ENCODE data around the gene S1PR1. TPM values are rescaled to one million over a fixed set of nuclear protein-coding genes. Genes with fewer than 3 reads are reported as not detected.
A peak's percentile ranks its signal among the peaks of the same experiment; 100 is the strongest.
"Not testable (repeated sequence)": the region's sequence is repeated elsewhere in the genome, so short reads cannot be mapped to it uniquely, and the experiment has no call there.

S1PR1 gene
- total RNA-seq: 10 to 100 TPM; 39.7 to 62.3 TPM
- long read RNA-seq, donor 1, transcript S1PR1-201 (2 exons, 2,909 nt): major isoform, 11 of 23 reads
- long read RNA-seq, donor 1, partial matches to known transcripts: 9 of 23 reads
- long read RNA-seq, donor 1, other reads (novel, unspliced or antisense): 0 of 23 reads
- long read RNA-seq, donor 2, transcript S1PR1-201 (2 exons, 2,909 nt): major isoform, 62 of 98 reads
- long read RNA-seq, donor 2, transcript S1PR1-203 (2 exons, 825 nt): minor isoform, 8 of 98 reads
- long read RNA-seq, donor 2, partial matches to known transcripts: 25 of 98 reads
- long read RNA-seq, donor 2, other reads (novel, unspliced or antisense): 2 of 98 reads

DNA sequence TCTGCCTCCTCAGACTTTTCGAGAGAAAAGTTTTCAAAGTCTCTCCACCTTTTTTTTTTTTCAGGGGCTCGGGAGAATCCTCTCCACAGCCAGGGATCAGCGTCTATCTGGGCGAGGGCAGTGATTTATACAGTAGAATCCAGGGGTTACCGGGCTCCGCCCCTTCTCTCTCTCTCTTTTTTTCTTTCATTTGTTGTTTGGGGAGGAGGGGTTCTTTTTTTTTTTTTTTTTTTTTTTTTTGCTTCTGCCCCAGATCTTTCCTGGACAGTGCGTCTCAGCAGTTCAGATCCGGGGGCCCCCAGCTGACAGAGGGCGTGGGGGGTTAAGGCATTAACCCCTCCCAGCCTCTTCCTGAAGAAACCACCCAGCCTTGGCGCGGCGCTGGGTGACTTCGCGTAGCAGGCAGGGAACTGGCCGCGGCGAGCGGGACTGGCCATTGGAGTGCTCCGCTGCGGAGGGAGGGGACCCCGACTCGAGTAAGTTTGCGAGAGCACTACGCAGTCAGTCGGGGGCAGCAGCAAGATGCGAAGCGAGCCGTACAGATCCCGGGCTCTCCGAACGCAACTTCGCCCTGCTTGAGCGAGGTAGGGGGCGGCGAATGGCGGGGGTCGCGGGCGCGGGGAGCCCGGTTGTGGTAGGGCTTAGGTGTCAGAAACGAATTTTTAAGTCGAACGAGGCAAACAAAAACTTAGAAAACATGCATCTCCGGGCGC lies at the start of gene S1PR1:
Gene S1PR1 (plus strand): TSS at position 504 of the 713 bp plus-strand sequence. CDS start 1,966 bp downstream, outside the sequence.
- intact Hi-C loops (cut with DNase I): no loop called here
- peak; percentile 91 for DNase-seq (ENCODE audit: low spot score)

DNA sequence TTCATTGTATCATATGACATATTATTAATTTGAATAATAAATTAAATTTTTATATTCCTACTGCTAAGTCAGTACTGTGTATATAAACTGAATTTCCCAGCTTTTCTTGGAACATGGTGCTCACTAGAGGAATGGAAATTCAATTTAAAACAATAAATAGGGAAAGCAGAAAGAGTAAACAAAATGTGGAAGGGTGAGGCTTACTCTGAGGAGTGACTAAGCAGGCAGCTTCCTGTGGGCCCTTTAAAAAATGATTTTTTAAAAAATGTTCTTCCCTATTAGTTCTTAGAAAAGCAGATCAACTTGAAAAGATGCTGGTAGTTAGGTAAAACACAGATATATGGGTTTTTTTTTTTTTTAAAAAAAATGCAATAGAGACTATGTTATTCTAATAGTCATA lies 49.5 kb upstream of the S1PR1 start:
- DNase-seq (ENCODE audit: low spot score): no peak
- intact Hi-C loops (cut with DNase I): no loop called here

DNA sequence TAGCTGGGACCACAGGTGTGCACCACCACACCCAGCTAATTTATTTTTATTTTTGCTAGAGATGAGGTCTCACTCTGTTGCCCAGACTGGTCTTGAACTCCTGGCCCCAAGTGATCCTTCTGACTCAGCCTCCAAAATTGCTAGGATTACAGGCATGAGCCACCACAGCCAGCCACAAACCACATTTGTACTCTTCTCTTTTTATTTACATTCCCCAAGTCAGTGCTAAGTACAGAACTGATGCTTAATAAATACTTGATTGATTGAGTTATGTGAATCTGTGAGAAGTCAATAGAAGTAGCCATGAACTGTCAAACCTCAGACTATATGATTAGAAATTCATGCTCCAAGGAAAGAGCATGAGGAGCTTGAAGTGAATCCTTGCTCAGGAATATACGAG lies 48.5 kb upstream of the S1PR1 start:
- intact Hi-C loops (cut with DNase I): no loop called here
- DNase-seq (ENCODE audit: low spot score): no peak

- DNase-seq (ENCODE audit: low spot score); intact Hi-C loops (cut with DNase I): not testable (repeated sequence)
These were observed 47.9 kb upstream of the S1PR1 start for GRCh38 chr1:101188968-101189367.

DNA sequence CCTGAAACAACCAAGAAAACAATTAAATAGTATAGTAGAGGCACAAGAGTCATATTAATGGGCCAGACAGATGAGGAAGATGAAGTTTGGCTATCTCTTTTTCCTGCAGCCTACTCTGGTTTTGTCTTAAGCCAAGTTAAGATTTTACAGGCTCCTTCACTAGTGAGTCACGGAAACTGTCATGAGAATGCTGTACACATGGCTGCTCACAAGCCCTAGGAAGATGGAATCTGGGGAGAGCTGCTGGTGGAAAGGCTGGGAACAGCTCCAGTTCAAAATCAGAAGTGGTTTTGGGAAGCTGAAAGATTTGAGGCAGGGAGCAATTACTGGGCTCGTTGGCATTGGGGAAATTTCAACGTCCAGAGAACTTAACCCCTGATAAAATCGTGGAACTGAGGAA lies 46.4 kb upstream of the S1PR1 start:
- intact Hi-C loops (cut with DNase I): no loop called here
- DNase-seq (ENCODE audit: low spot score): no peak

DNA sequence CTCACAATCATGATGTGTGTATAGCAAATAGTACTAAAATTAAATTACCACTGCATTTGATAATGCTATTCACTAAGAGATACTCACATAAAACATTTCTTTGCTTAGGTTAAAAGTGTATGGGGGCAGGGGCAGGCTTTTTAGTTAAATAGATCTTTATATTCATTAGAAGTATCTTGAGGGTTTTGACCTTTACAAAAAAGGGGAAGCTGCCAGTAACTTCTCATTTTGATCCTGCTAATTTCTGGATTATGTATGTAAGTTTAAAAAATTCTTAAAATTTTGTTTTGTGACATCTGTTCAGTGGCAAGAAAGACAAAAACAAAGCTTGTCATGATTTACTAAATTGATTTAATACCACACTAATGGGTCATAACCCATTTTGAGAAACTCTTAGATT lies 45.8 kb upstream of the S1PR1 start:
- intact Hi-C loops (cut with DNase I): no loop called here
- DNase-seq (ENCODE audit: low spot score): no peak

GRCh38 chr1:101193733-101194169 lies 43.1 kb upstream of the S1PR1 start:
- no peak for DNase-seq (ENCODE audit: low spot score)
- intact Hi-C loops (cut with DNase I): no loop called here

GRCh38 chr1:101194746-101195145 lies 42.1 kb upstream of the S1PR1 start:
- intact Hi-C loops (cut with DNase I): no loop called here
- no peak for DNase-seq (ENCODE audit: low spot score)

GRCh38 chr1:101196668-101197067 lies 40.2 kb upstream of the S1PR1 start:
- no peak for DNase-seq (ENCODE audit: low spot score)
- intact Hi-C loops (cut with DNase I): no loop called here

DNA sequence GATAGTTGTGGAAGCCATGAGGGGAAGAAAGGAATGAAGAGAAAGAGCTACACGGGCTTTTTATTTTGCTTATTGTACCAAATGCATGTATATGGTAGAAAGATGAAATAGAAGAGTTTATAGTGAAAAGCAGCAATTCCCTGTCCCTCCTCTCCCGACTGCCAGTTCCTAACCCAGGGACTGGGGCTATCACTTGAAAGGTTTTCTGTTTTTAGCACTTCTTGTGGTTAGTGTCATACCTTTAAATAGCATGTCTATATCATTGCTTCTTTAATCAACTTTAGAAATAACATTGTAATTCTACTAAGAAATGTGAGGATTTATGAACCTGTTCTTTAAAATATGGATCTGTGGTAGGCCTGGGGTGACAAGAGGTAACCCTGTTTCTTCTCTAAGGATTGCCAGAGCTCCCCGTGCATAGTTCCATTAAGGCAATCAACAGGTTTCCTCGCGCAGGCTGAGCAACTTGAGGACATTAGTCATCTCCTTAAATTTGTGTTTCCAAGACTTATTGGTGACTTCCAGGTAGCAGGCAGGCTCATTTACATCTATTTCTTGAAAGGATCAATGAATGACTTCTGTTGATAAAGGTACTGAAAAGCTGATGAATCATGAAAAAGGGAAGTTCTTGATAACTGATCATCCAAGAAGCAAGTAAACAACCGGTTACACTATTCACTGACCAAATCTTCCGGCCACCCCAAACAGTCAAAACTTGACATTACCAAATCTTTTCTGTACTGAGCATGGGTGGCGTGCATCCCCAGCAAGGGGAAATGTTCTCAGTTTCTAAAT lies 37.8 kb upstream of the S1PR1 start:
- no peak for DNase-seq (ENCODE audit: low spot score)
- intact Hi-C loops (cut with DNase I): no loop called here

- intact Hi-C loops (cut with DNase I): no loop called here
These were observed 37.2 kb upstream of the S1PR1 start for GRCh38 chr1:101199637-101199982.

DNA sequence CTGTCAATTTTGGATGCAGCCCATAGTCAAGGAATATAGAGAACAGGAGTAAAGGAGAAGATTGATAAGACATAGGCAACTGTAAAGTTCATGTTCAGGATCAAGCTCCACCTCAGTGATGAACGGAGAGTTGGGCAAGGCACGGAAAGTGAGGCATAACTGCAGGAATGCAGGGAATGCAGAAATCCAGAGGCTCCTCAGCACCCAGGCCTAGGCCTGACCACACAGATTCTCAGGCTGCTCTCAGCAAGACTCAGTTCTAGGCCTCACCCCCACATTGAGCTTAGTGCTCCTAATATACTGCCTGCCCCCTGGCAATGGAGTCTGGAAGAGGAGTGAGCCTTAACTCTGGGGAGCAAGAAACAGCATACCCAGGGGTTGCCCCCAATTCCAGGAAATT lies 36.3 kb upstream of the S1PR1 start:
- intact Hi-C loops (cut with DNase I): no loop called here
- DNase-seq (ENCODE audit: low spot score): no peak

More at GRCh38 chr1:101199637-101199982, 37.2 kb upstream of the S1PR1 start:
- DNase-seq (ENCODE audit: low spot score): no peak

DNA sequence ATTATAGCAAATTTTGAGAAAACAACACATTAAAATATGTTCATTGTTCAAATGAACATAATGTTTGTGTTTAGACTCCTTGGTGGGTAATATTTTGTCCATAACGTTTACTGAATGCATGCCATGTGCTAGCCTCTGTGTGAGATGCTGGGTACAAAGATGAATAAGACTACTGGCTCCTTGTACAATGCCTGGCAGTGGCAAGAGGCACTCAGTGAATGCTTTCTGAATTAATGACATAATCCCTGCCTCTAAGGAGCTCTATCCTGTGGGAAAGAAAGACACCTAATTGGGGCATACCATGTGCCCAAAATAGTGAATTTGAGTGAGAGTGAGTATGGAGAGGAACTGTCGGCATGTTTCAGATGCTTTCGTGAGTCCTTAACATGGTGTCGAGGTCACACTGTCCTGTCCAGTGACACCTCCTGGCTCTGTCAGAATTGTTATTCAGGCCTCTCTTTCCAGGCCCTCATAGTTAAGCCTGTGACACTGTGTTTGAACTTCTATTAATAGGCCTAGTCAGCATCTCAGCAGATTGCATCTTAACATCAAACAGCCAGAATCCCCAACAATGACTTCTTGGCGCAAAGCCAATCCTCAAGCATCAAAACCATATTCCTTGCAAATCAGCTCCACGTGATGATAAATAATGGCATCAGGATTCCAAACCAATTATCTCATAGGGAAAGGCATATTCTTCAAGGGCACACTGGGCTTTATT lies 32.8 kb upstream of the S1PR1 start:
- no peak for DNase-seq (ENCODE audit: low spot score)
- intact Hi-C loops (cut with DNase I): no loop called here

- no peak for DNase-seq (ENCODE audit: low spot score)
- intact Hi-C loops (cut with DNase I): no loop called here
These were observed 31.4 kb upstream of the S1PR1 start for GRCh38 chr1:101205457-101205856.

DNA sequence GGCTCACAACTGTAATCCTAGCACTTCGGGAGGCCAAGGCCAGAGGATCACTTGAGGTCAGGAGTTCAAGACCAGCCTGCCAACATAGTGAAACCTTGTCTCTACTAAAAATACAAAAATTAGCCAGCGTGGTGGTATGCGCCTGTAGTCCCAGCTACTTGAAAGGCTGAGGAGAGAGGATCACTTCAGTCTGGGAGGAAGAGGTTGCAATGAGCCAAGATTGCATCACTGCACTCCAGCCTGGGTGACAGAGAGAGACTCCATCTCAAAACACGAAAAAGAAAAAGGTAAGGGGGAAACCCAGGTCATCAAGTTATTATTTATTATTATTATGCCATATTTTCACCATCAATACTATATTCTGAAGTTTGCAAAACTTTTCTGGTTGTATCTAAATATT lies 30.7 kb upstream of the S1PR1 start:
- DNase-seq (ENCODE audit: low spot score); intact Hi-C loops (cut with DNase I): not testable (repeated sequence)

DNA sequence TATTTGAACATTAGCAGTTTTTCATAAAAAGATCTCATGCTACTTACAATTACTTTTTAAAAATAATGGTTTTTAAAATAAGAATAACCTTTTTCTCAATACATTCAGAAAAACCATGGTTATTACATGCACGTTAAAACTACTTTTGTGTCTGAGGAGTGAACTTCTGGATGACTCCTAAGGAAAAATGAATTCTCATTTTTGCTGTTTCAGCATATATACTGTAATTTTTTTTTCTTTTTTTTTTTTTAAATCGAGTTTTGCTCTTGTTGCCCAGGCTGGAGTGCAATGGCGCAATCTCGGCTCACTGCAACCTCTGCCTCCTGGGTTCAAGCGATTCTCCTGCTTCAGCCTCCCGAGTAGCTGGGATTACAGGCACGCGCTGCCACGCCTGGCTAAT lies 29.5 kb upstream of the S1PR1 start:
- intact Hi-C loops (cut with DNase I); DNase-seq (ENCODE audit: low spot score): not testable (repeated sequence)

DNA sequence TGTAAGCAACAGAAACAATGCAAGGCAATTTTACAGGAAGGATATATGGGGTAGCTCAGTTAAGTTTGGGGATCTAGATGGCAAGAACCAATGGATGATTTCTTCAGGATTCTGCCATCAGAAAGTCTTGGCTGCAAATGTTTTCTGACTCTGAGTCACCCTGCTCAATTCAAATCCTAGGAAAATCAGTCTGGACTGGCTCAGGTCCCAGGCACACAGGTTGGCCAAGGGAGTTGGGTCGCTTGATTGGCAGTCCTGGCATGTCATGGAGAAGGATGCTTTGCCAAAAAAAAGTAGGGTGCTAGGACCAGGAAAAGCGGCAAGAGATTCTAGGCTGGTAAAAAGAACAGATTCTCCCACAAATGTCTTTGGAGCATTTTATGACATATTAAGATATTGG lies 28.9 kb upstream of the S1PR1 start:
- intact Hi-C loops (cut with DNase I): no loop called here
- DNase-seq (ENCODE audit: low spot score): no peak

DNA sequence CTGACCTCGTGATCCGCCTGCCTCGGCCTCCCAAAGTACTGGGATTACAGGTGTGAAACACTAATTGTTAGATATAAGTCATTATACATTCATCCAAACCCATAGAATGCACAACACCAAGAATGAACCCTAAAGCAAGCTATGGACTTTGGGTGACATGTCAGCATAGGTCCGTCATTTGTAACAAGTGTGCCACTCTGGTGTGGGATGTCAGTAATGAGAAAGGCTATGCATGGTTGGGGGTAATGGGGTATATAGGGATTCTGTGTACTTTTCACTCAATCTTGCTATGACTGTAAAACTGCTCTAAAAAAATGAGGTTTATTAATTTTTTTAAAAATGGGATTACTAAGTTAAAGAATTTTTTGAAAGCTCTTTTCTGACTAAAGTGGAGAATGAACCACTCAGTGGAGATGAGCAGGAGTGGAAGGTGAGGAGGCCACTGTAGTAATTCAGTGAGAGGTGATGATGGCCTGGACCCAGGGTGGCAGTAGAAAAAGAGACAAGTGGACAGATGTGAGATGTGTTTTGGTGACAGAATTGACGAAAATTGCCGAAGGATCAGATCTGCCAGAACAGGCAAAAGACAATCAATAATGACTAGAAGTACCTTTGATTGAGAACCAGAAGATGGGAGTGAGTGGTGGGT lies 21.3 kb upstream of the S1PR1 start:
- no peak for DNase-seq (ENCODE audit: low spot score)
- intact Hi-C loops (cut with DNase I): no loop called here

DNA sequence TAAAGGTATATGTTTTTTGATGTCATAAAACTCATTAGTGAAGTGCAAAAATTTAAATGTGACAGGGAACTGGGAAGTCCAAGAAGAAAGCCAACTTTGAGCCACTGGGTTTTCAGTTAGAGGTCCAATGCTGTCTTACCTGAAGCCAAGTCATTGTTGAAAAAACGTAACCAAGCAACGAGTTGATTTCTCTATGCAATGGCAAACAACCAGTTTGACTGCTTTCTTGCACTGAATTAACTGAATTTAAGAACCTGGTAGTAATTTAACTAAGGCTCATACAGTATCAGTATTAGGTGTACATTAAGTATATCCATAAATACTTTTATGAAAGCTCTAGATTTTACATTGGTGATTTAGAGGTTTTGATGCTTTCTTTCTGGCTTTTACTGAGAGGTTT lies 20.2 kb upstream of the S1PR1 start:
- DNase-seq (ENCODE audit: low spot score): no peak
- intact Hi-C loops (cut with DNase I): no loop called here

All from posterior vena cava (tissue), 2 donors.